HL-60 (cell line): ENCODE measurements around the gene SLC38A4.

Source experiments
- DNase-seq, 2 experiments: peaks; one replicate each; pipeline ENCODE4 v3.0.0-alpha.2; 2010 to 2020; ENCODE audit warnings: low read depth in 1 of 2, low spot score in 1 of 2
- H3K27ac ChIP-seq: fragments of 250-450 bp; sonication (Bioruptor Pico); replicated peaks from 2 replicates; pipeline ENCODE4 v1.5.1; 2020; ENCODE audit warnings: mild to moderate bottlenecking, moderate library complexity
- H3K27me3 ChIP-seq: fragments of 250-450 bp; sonication (Bioruptor Pico); 2 replicates; pipeline ENCODE4 v1.5.1; 2021; ENCODE audit warnings: mild to moderate bottlenecking, moderate library complexity; ENCODE audit not compliant: insufficient read depth, poor library complexity, severe bottlenecking
- H3K4me3 ChIP-seq: replicated peaks from 2 replicates; pipeline ENCODE4 v1.5.1; 2011; ENCODE audit warnings: mild to moderate bottlenecking, control low read depth, low read length; ENCODE audit not compliant: insufficient read depth
- GABPA ChIP-seq: IDR thresholded peaks from 2 replicates; pipeline ENCODE4 v1.6.1; 2012; ENCODE audit warnings: low read depth
- POLR2AphosphoS5 ChIP-seq: IDR thresholded peaks from 2 replicates; pipeline ENCODE4 v1.6.1; 2012; ENCODE audit warnings: low read depth
- SPI1 ChIP-seq: IDR thresholded peaks from 2 replicates; pipeline ENCODE4 v1.6.1; 2012; ENCODE audit warnings: low read depth, mild to moderate bottlenecking, borderline replicate concordance
- TF ChIP-seq, protein P1 (sequence below): IDR thresholded peaks from 2 replicates; pipeline ENCODE4 v1.6.1; 2012; ENCODE audit warnings: low read depth; ENCODE audit not compliant: insufficient replicate concordance
- TF ChIP-seq, protein P2 (sequence below): IDR thresholded peaks from one replicate; pipeline ENCODE4 v1.5.1; 2011; ENCODE audit warnings: low read length, control low read depth, inconsistent platforms; ENCODE audit not compliant: insufficient read depth

The SLC38A4 gene

DNA sequence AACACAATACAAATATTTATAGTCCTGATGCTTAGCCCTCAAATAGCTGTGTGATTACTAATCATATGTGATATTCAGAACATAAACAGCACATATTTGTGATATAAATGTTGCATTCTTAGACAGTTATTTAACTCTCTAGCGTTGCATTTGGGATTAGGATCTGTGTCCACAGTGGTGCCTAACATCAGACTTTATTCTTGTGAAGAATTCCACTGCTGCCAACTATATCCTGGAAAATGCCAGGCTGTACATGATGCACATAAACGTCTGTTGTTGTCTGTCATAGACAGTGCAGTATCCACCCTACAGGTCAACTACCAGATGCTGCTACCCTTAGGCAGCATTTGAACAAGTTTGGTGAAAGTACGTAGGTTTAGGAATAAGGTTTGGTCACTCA, 39.0 kb downstream of the SLC38A4 start:
- TF ChIP-seq GABPA: no peak
- no peak for TF ChIP-seq POLR2AphosphoS5
- TF ChIP-seq SPI1: no peak
- TF ChIP-seq, protein P1, sequence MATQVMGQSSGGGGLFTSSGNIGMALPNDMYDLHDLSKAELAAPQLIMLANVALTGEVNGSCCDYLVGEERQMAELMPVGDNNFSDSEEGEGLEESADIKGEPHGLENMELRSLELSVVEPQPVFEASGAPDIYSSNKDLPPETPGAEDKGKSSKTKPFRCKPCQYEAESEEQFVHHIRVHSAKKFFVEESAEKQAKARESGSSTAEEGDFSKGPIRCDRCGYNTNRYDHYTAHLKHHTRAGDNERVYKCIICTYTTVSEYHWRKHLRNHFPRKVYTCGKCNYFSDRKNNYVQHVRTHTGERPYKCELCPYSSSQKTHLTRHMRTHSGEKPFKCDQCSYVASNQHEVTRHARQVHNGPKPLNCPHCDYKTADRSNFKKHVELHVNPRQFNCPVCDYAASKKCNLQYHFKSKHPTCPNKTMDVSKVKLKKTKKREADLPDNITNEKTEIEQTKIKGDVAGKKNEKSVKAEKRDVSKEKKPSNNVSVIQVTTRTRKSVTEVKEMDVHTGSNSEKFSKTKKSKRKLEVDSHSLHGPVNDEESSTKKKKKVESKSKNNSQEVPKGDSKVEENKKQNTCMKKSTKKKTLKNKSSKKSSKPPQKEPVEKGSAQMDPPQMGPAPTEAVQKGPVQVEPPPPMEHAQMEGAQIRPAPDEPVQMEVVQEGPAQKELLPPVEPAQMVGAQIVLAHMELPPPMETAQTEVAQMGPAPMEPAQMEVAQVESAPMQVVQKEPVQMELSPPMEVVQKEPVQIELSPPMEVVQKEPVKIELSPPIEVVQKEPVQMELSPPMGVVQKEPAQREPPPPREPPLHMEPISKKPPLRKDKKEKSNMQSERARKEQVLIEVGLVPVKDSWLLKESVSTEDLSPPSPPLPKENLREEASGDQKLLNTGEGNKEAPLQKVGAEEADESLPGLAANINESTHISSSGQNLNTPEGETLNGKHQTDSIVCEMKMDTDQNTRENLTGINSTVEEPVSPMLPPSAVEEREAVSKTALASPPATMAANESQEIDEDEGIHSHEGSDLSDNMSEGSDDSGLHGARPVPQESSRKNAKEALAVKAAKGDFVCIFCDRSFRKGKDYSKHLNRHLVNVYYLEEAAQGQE: no peak
- TF ChIP-seq, protein P2, sequence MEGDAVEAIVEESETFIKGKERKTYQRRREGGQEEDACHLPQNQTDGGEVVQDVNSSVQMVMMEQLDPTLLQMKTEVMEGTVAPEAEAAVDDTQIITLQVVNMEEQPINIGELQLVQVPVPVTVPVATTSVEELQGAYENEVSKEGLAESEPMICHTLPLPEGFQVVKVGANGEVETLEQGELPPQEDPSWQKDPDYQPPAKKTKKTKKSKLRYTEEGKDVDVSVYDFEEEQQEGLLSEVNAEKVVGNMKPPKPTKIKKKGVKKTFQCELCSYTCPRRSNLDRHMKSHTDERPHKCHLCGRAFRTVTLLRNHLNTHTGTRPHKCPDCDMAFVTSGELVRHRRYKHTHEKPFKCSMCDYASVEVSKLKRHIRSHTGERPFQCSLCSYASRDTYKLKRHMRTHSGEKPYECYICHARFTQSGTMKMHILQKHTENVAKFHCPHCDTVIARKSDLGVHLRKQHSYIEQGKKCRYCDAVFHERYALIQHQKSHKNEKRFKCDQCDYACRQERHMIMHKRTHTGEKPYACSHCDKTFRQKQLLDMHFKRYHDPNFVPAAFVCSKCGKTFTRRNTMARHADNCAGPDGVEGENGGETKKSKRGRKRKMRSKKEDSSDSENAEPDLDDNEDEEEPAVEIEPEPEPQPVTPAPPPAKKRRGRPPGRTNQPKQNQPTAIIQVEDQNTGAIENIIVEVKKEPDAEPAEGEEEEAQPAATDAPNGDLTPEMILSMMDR: no peak
- Histone ChIP-seq H3K4me3 (no peak overlapping the region), H3K27me3 (no peaks in the 10 kb centered on the region), H3K27ac (no peak overlapping the region)
- DNase-seq: no peak

DNA sequence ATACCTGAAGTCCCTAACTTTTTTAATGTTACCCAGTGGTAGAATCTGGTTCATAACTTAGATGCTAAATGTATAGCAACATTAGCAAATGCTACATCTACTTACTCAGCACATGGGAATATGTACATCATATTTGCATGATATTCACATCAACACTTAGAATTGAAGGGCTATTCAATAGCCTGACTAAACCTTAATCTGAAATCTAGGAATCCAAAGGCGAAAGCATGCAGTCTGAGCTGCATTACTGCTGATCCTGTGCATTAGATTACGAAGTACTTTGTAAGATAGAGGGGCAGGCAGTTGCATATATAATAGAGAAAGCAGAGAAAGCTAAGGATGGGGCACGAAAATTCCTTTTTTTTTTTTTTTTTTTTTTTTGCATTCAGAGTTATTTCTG, 40.4 kb downstream of the SLC38A4 start:
- TF ChIP-seq POLR2AphosphoS5: no peak
- TF ChIP-seq GABPA: no peak
- no peak for TF ChIP-seq SPI1
- TF ChIP-seq, protein P2: no peak
- TF ChIP-seq, protein P1: no peak
- no peak overlapping the region for H3K27ac ChIP-seq
- no peaks in the 10 kb centered on the region for H3K27me3 ChIP-seq
- no peak for DNase-seq
- H3K4me3 ChIP-seq: no peak overlapping the region

DNA sequence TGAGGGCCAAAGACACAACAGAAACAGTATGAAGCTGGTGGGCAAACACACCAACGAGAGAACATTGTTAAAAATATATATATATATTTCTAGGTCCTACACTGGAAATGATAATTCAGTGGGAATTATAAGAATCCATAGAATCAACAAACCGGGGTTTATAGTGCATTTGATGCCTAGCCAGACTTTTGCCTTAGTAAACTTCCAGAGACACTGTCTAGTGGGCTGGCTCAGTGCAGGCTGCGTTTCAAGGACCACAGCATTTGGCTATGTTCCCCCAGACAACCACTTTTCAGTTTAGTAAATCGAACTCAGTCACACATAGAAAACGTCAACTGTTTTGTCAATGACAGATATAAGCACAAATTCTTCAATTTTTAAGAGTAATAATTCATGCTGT, 41.9 kb downstream of the SLC38A4 start:
- TF ChIP-seq, protein P2: no peak
- TF ChIP-seq GABPA: no peak
- no peak for TF ChIP-seq POLR2AphosphoS5
- TF ChIP-seq, protein P1: no peak
- no peak for TF ChIP-seq SPI1
- no peak overlapping the region for H3K27ac ChIP-seq
- no peak for DNase-seq
- H3K4me3 ChIP-seq: no peak overlapping the region
- H3K27me3 ChIP-seq: no peaks in the 10 kb centered on the region
